Uterus (tissue), 4 donors: ENCODE measurements around the gene TEPSIN. TPM values are rescaled to one million over a fixed set of nuclear protein-coding genes. Genes with fewer than 3 reads are reported as not detected.
A peak's percentile ranks its signal among the peaks of the same experiment; 100 is the strongest.

ENCODE experiments used
- DNase-seq, 2 donors: peaks; one replicate each; pipeline ENCODE4 v3.0.0-alpha.2; 2019 to 2020
- H3K27ac ChIP-seq, 2 donors: fragments of 200-600 bp; sonication (generic); 1 replicate in 1 of 2; 2 replicates in 1 of 2; pipeline ENCODE4 v1.5.1; 2016 to 2018
- H3K27me3 ChIP-seq, 2 donors: fragments of 200-600 bp; sonication (generic); one replicate each; pipeline ENCODE4 v1.5.1; 2018 to 2019; ENCODE audit warnings: control low read depth in 1 of 2
- H3K36me3 ChIP-seq, 2 donors: fragments of 200-600 bp; sonication (generic); one replicate each; pipeline ENCODE4 v1.5.1; 2019; ENCODE audit warnings: control low read depth in 1 of 2
- H3K4me1 ChIP-seq, 2 donors: fragments of 200-600 bp; sonication (generic); one replicate each; pipeline ENCODE4 v1.5.1; 2018 to 2019; ENCODE audit warnings: control low read depth in 1 of 2
- H3K4me3 ChIP-seq, 2 donors: fragments of 200-600 bp; sonication (generic); 1 replicate in 1 of 2; 2 replicates in 1 of 2; pipeline ENCODE4 v1.5.1; 2018 to 2019; ENCODE audit warnings: mild to moderate bottlenecking in 1 of 2
- H3K9me3 ChIP-seq, 2 donors: fragments of 200-600 bp; sonication (generic); one replicate each; pipeline ENCODE4 v1.5.1; 2019; ENCODE audit warnings: control low read depth in 1 of 2
- CTCF ChIP-seq, 4 experiments: fragments of 200-600 bp in 2 of 4; fragments of 450-650 bp in 2 of 4; sonication (generic) in 2 of 4; IDR thresholded peaks; one replicate each; pipeline ENCODE4 v1.5.1; 2016 to 2019; ENCODE audit warnings: antibody characterized with exemption in 4 of 4, mild to moderate bottlenecking in 2 of 4, moderate library complexity in 1 of 4
- POLR2A ChIP-seq, 2 donors: fragments of 450-650 bp; IDR thresholded peaks; one replicate each; pipeline ENCODE4 v1.6.1; 2016; ENCODE audit warnings: antibody characterized with exemption in 2 of 2, mild to moderate bottlenecking in 1 of 2, moderate library complexity in 1 of 2
- intact Hi-C: fragments of 100-400 bp; cut with DNase I; formaldehyde crosslinking; loops from one replicate; pipeline ENCODE4 v1.15.1; 2023; ENCODE audit warnings: low total_unique reads
- total RNA-seq, 4 donors: library from RNA; depleted of rRNA in 3 of 4; stranded (reverse); fragments of >200 nt in 3 of 4; gene quantifications; one replicate each; pipeline versions ENCODE4 v1.1.0 to v1.2.4, GENCODE V29; 2014 to 2023
- donor health status: DM: yes; HTN: yes; CAD: no.

Gene TEPSIN
- total RNA-seq = 10 to 100 TPM in 2 of 4 donors, 1 to 10 TPM in 1, not detected in 1; 6.4 to 31.2 (median 22.6) TPM

GRCh38 chr17:81238815-81239713 is at the start of gene TEPSIN, which contains the start of gene NDUFAF8:
Gene TEPSIN, minus strand, starts transcription at chr17:81239055. Its CDS starts 22 bp downstream, at chr17:81239033.
Gene NDUFAF8, plus strand, starts transcription at chr17:81239318. Its CDS starts 46 bp downstream, at chr17:81239364.
- H3K27me3 ChIP-seq = no peaks in the 10 kb centered on the region
- no peaks in the 10 kb centered on the region for H3K9me3 ChIP-seq
- intact Hi-C loops = no loop called here
- peak; percentile 98 to 99 for DNase-seq
- H3K4me1 ChIP-seq = peaks cover 0 to 6% of the 10 kb centered on the region in 2 donors
- peak within 1 kb of the TSS; percentile 68 to 84 for H3K27ac ChIP-seq
- peak within 1 kb of the TSS; percentile 70 to 89 for H3K4me3 ChIP-seq
- peak in 2 of 4 experiments; percentile 23 to 39 for TF ChIP-seq CTCF (IDR thresholded peaks at IDR 0.05)
- TF ChIP-seq POLR2A (IDR thresholded peaks at IDR 0.05) = peak; percentile 28 to 58
- H3K36me3 ChIP-seq = no peaks in the 10 kb centered on the region

GRCh38 chr17:81287741-81288430 is 49.0 kb upstream of the TEPSIN start:
- TF ChIP-seq CTCF (IDR thresholded peaks at IDR 0.05) = no peak
- no peak for TF ChIP-seq POLR2A (IDR thresholded peaks at IDR 0.05)
- Histone ChIP-seq H3K36me3 (no peaks in the 10 kb centered on the region), H3K9me3 (no peaks in the 10 kb centered on the region), H3K4me1 (no peaks in the 10 kb centered on the region), H3K27ac (no peak overlapping the region), H3K27me3 (no peaks in the 10 kb centered on the region), H3K4me3 (no peak overlapping the region)
- DNase-seq = no peak
- intact Hi-C loops = no loop called here

- no peaks in the 10 kb centered on the region for H3K27me3 ChIP-seq
- no peaks in the 10 kb centered on the region for H3K9me3 ChIP-seq
- no peak for TF ChIP-seq POLR2A (IDR thresholded peaks at IDR 0.05)
- no peak for TF ChIP-seq CTCF (IDR thresholded peaks at IDR 0.05)
- H3K4me1 ChIP-seq = no peaks in the 10 kb centered on the region
- intact Hi-C loops = no loop called here
- H3K36me3 ChIP-seq = no peaks in the 10 kb centered on the region
- H3K27ac ChIP-seq = no peak overlapping the region
- no peak for DNase-seq
- no peak overlapping the region for H3K4me3 ChIP-seq
These were observed 48.3 kb upstream of the TEPSIN start for GRCh38 chr17:81287152-81287551.

- no peak overlapping the region for H3K4me3 ChIP-seq
- H3K36me3 ChIP-seq = no peaks in the 10 kb centered on the region
- no peak for DNase-seq
- H3K27ac ChIP-seq = peak overlapping the region; percentile 59 to 68
- no peaks in the 10 kb centered on the region for H3K27me3 ChIP-seq
- no peaks in the 10 kb centered on the region for H3K9me3 ChIP-seq
- TF ChIP-seq CTCF (IDR thresholded peaks at IDR 0.05) = no peak
- H3K4me1 ChIP-seq = no peaks in the 10 kb centered on the region
- intact Hi-C loops = no loop called here
These were observed 47.8 kb upstream of the TEPSIN start for GRCh38 chr17:81286491-81287145.
